Measurements from ENCODE around the gene CENPC.

Gene CENPC

GRCh38 chr4:67437974-67438713, 107.2 kb downstream of the CENPC start:
- whole genome bisulfite sequencing (ENCODE audit: extremely low coverage, insufficient coverage, insufficient read length), result no CpG with 5 or more reads among the region's 2 CpGs
- no peak overlapping the region for H4K8ac ChIP-seq (ENCODE audit: low read depth, low read length)

DNA sequence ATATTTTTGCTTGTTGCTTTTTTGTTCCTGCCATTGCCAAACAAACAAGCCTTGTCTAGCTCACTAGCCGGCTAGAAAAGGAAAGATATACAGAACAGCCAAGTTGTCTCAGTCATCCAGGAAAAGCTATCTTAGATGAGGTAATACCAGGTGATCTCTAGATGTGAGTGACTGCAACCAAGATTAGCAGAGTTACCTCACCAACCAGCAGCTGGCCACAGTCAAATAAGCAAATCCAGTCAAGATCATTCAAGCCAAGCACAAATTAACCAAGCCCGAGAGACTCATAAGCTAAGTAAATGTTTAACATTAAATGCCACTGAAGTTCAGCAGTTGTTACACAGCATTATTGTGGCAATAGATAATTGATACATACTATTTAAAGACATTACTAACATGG, 108.6 kb downstream of the CENPC start:
- Histone ChIP-seq H3K79me1 (ENCODE audit: low read length) (no peaks in the 10 kb centered on the region), H3K4me1 (ENCODE audit: control insufficient read depth in 1 of 2, insufficient read depth in 2 of 2, low read length in 2 of 2) (no peaks in the 10 kb centered on the region), H3K9me3 (ENCODE audit: insufficient read depth, low read depth, low read length) (no peaks in the 10 kb centered on the region), H3K9ac (ENCODE audit: low read length) (no peak overlapping the region), H3K4ac (ENCODE audit: low read depth, low read length) (no peak overlapping the region), H2BK12ac (ENCODE audit: low read length) (no peak overlapping the region), H4K91ac (ENCODE audit: low read depth, low read length) (no peak overlapping the region), H2AK5ac (ENCODE audit: low read length) (no peak overlapping the region), H4K12ac (ENCODE audit: low read depth, low read length) (no peak overlapping the region), H3K18ac (ENCODE audit: low read length) (no peak overlapping the region), H3K23ac (ENCODE audit: low read length) (no peak overlapping the region), H3K79me2 (ENCODE audit: control insufficient read depth, insufficient read depth, low read length, poor library complexity) (no peaks in the 10 kb centered on the region), H2BK120ac (ENCODE audit: insufficient read depth, low read length, poor library complexity) (no peak overlapping the region), H3K4me2 (ENCODE audit: low read length) (no peak overlapping the region), H3K27ac (ENCODE audit: low read depth, low read length) (no peak overlapping the region), H2AFZ (ENCODE audit: insufficient read depth, low read length, poor library complexity) (no peak overlapping the region), H4K8ac (ENCODE audit: low read depth, low read length) (no peak overlapping the region), H3K36me3 (ENCODE audit: control insufficient read depth in 1 of 2, insufficient read depth in 2 of 2, low read length in 2 of 2) (peaks cover 0 to 2% of the 10 kb centered on the region in 2 experiments), H3K14ac (ENCODE audit: low read length) (no peak overlapping the region), H2BK5ac (ENCODE audit: low read depth, low read length, poor library complexity) (no peak overlapping the region), H3K27me3 (ENCODE audit: insufficient read depth, low read length) (no peaks in the 10 kb centered on the region), H3K4me3 (ENCODE audit: low read depth, low read length) (no peak overlapping the region)
- DNase-seq, result peak in 1 of 2 donors; percentile 12
- no CpG with 5 or more reads among the region's 2 CpGs for WGBS (ENCODE audit: extremely low coverage, insufficient coverage, insufficient read length)

More at GRCh38 chr4:67437974-67438713, 107.2 kb downstream of the CENPC start:
- Histone ChIP-seq H4K12ac (ENCODE audit: low read depth, low read length) (no peak overlapping the region), H3K18ac (ENCODE audit: low read length) (no peak overlapping the region), H3K9me3 (ENCODE audit: insufficient read depth, low read depth, low read length) (no peaks in the 10 kb centered on the region), H3K36me3 (ENCODE audit: control insufficient read depth in 1 of 2, insufficient read depth in 2 of 2, low read length in 2 of 2) (no peaks in the 10 kb centered on the region), H3K27me3 (ENCODE audit: insufficient read depth, low read length) (no peaks in the 10 kb centered on the region), H3K9ac (ENCODE audit: low read length) (no peak overlapping the region), H3K14ac (ENCODE audit: low read length) (no peak overlapping the region), H3K79me1 (ENCODE audit: low read length) (no peaks in the 10 kb centered on the region), H3K4me3 (ENCODE audit: low read depth, low read length) (no peak overlapping the region), H3K79me2 (ENCODE audit: control insufficient read depth, insufficient read depth, low read length, poor library complexity) (no peaks in the 10 kb centered on the region), H2BK12ac (ENCODE audit: low read length) (no peak overlapping the region), H2BK5ac (ENCODE audit: low read depth, low read length, poor library complexity) (no peak overlapping the region), H4K91ac (ENCODE audit: low read depth, low read length) (no peak overlapping the region), H3K4me2 (ENCODE audit: low read length) (no peak overlapping the region), H3K4ac (ENCODE audit: low read depth, low read length) (no peak overlapping the region), H2BK120ac (ENCODE audit: insufficient read depth, low read length, poor library complexity) (no peak overlapping the region), H2AFZ (ENCODE audit: insufficient read depth, low read length, poor library complexity) (no peak overlapping the region), H3K23ac (ENCODE audit: low read length) (no peak overlapping the region), H2AK5ac (ENCODE audit: low read length) (no peak overlapping the region), H3K4me1 (ENCODE audit: control insufficient read depth in 1 of 2, insufficient read depth in 2 of 2, low read length in 2 of 2) (no peaks in the 10 kb centered on the region), H3K27ac (ENCODE audit: low read depth, low read length) (no peak overlapping the region)
- peak in 1 of 2 donors; percentile 7 for DNase-seq

- WGBS (ENCODE audit: extremely low coverage, insufficient coverage, insufficient read length), result no CpG with 5 or more reads among the region's 1 CpG
- Histone ChIP-seq H3K9ac (ENCODE audit: low read length) (no peak overlapping the region), H2AK5ac (ENCODE audit: low read length) (no peak overlapping the region)
Observed at GRCh38 chr4:67430989-67431388, 114.3 kb downstream of the CENPC start.

DNA sequence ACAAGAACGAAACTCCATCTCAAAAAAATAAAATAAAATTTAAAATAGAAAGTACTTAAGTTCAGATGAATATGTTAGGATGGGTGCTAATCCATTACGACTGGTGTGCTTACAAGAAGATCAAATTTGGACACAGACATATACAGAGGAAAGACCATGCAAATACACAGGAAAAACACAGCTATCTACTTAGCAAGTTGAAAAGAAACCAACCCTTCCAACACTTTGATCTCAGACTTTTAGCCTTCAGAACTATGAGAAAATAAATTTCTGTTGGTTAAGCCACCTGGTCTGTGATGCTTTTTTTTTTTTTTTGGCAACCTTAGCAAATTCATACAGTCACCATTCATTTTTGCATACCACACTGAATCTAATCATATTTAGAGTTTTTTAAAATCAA, 116.5 kb downstream of the CENPC start:
- Histone ChIP-seq H3K27me3 (ENCODE audit: insufficient read depth, low read length) (no peaks in the 10 kb centered on the region), H3K79me2 (ENCODE audit: control insufficient read depth, insufficient read depth, low read length, poor library complexity) (no peaks in the 10 kb centered on the region), H2AFZ (ENCODE audit: insufficient read depth, low read length, poor library complexity) (no peak overlapping the region), H3K9ac (ENCODE audit: low read length) (no peak overlapping the region), H2AK5ac (ENCODE audit: low read length) (no peak overlapping the region), H3K4me3 (ENCODE audit: low read depth, low read length) (no peak overlapping the region), H3K4me2 (ENCODE audit: low read length) (no peak overlapping the region), H3K79me1 (ENCODE audit: low read length) (no peaks in the 10 kb centered on the region), H3K4me1 (ENCODE audit: control insufficient read depth in 1 of 2, insufficient read depth in 2 of 2, low read length in 2 of 2) (no peaks in the 10 kb centered on the region), H3K36me3 (ENCODE audit: control insufficient read depth in 1 of 2, insufficient read depth in 2 of 2, low read length in 2 of 2) (peaks cover 0 to 2% of the 10 kb centered on the region in 2 experiments), H2BK5ac (ENCODE audit: low read depth, low read length, poor library complexity) (no peak overlapping the region), H3K27ac (ENCODE audit: low read depth, low read length) (no peak overlapping the region), H2BK120ac (ENCODE audit: insufficient read depth, low read length, poor library complexity) (no peak overlapping the region), H4K8ac (ENCODE audit: low read depth, low read length) (no peak overlapping the region), H4K12ac (ENCODE audit: low read depth, low read length) (no peak overlapping the region), H3K18ac (ENCODE audit: low read length) (no peak overlapping the region), H3K23ac (ENCODE audit: low read length) (no peak overlapping the region), H4K91ac (ENCODE audit: low read depth, low read length) (no peak overlapping the region), H3K14ac (ENCODE audit: low read length) (no peak overlapping the region), H2BK12ac (ENCODE audit: low read length) (no peak overlapping the region), H3K9me3 (ENCODE audit: insufficient read depth, low read depth, low read length) (no peaks in the 10 kb centered on the region), H3K4ac (ENCODE audit: low read depth, low read length) (no peak overlapping the region)
- no CpG with 5 or more reads among the region's 2 CpGs for WGBS (ENCODE audit: extremely low coverage, insufficient coverage, insufficient read length)
- DNase-seq, result no peak

More at GRCh38 chr4:67430989-67431388, 114.3 kb downstream of the CENPC start:
- Histone ChIP-seq H3K36me3 (ENCODE audit: control insufficient read depth in 1 of 2, insufficient read depth in 2 of 2, low read length in 2 of 2) (peaks cover 0 to 2% of the 10 kb centered on the region in 2 experiments), H3K14ac (ENCODE audit: low read length) (no peak overlapping the region), H3K18ac (ENCODE audit: low read length) (no peak overlapping the region), H3K79me2 (ENCODE audit: control insufficient read depth, insufficient read depth, low read length, poor library complexity) (no peaks in the 10 kb centered on the region), H3K4me3 (ENCODE audit: low read depth, low read length) (no peak overlapping the region), H3K27ac (ENCODE audit: low read depth, low read length) (no peak overlapping the region), H2BK120ac (ENCODE audit: insufficient read depth, low read length, poor library complexity) (no peak overlapping the region), H3K4ac (ENCODE audit: low read depth, low read length) (no peak overlapping the region), H4K91ac (ENCODE audit: low read depth, low read length) (no peak overlapping the region), H3K9me3 (ENCODE audit: insufficient read depth, low read depth, low read length) (no peaks in the 10 kb centered on the region), H3K4me1 (ENCODE audit: control insufficient read depth in 1 of 2, insufficient read depth in 2 of 2, low read length in 2 of 2) (no peaks in the 10 kb centered on the region), H4K8ac (ENCODE audit: low read depth, low read length) (no peak overlapping the region), H2BK12ac (ENCODE audit: low read length) (no peak overlapping the region), H2BK5ac (ENCODE audit: low read depth, low read length, poor library complexity) (no peak overlapping the region), H3K27me3 (ENCODE audit: insufficient read depth, low read length) (no peaks in the 10 kb centered on the region), H3K23ac (ENCODE audit: low read length) (no peak overlapping the region), H3K79me1 (ENCODE audit: low read length) (no peaks in the 10 kb centered on the region), H4K12ac (ENCODE audit: low read depth, low read length) (no peak overlapping the region), H3K4me2 (ENCODE audit: low read length) (no peak overlapping the region), H2AFZ (ENCODE audit: insufficient read depth, low read length, poor library complexity) (no peak overlapping the region)
- no peak for DNase-seq
